Measurements from ENCODE around the gene WNK2. TPM values are rescaled to one million over a fixed set of nuclear protein-coding genes. Genes with fewer than 3 reads are reported as not detected.
A peak's percentile ranks its signal among the peaks of the same experiment; 100 is the strongest.
"Not testable (repeated sequence)": the region's sequence is repeated elsewhere in the genome, so short reads cannot be mapped to it uniquely, and the experiment has no call there.

Gene WNK2
- total RNA-seq, 1 donor from 2014 or later, result 1.9 TPM

DNA sequence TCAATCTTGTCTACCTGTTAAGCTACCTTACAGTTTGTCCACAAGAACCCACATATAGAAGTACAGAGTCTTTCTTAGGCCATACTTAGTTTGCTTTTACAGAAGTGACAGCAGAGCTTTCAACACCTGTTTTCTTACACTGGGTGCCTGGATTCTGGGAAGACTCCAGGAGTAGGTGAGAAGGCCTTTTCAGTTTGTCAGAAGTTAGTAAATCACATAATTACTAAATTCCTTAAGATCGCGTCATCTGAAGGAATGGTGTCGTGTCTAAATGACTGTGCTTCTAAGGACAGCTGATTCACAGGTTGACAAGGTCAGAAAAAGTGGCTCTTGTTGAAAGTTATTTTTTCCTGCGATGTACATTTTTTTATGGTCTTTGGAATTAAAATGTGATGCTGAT lies 170.5 kb downstream of the WNK2 start:
- Histone ChIP-seq H3K9me3 (ENCODE audit: insufficient read depth, low read depth, low read length) (no peaks in the 10 kb centered on the region), H4K20me1 (ENCODE audit: insufficient read depth, low read length) (no peaks in the 10 kb centered on the region), H3K36me3 (ENCODE audit: insufficient read depth, low read length) (no peaks in the 10 kb centered on the region), H2AFZ (ENCODE audit: low read depth, low read length) (no peak overlapping the region), H3K4me3 (ENCODE audit: insufficient read depth, low read depth, low read length) (no peak overlapping the region), H3K27ac (ENCODE audit: low read depth, low read length) (no peak overlapping the region), H3K27me3 (ENCODE audit: insufficient read depth, low read length) (no peaks in the 10 kb centered on the region), H3K79me2 (ENCODE audit: insufficient read depth, low read length) (no peaks in the 10 kb centered on the region), H3K4me1 (ENCODE audit: insufficient read depth, low read length) (no peaks in the 10 kb centered on the region), H3K9ac (ENCODE audit: low read length) (no peak overlapping the region), H3K4me2 (ENCODE audit: low read length) (no peak overlapping the region)
- DNase-seq (ENCODE audit: low read depth) (peak; percentile 10), FAIRE-seq (no peak)
- TF ChIP-seq, protein P1, sequence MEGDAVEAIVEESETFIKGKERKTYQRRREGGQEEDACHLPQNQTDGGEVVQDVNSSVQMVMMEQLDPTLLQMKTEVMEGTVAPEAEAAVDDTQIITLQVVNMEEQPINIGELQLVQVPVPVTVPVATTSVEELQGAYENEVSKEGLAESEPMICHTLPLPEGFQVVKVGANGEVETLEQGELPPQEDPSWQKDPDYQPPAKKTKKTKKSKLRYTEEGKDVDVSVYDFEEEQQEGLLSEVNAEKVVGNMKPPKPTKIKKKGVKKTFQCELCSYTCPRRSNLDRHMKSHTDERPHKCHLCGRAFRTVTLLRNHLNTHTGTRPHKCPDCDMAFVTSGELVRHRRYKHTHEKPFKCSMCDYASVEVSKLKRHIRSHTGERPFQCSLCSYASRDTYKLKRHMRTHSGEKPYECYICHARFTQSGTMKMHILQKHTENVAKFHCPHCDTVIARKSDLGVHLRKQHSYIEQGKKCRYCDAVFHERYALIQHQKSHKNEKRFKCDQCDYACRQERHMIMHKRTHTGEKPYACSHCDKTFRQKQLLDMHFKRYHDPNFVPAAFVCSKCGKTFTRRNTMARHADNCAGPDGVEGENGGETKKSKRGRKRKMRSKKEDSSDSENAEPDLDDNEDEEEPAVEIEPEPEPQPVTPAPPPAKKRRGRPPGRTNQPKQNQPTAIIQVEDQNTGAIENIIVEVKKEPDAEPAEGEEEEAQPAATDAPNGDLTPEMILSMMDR (IDR thresholded peaks at IDR 0.05; ENCODE audit: insufficient read depth, low read depth, low read length), result no peak
- TF ChIP-seq EZH2 (IDR thresholded peaks at IDR 0.05; ENCODE audit: insufficient read depth, low read length), result no peak
- Mint-ChIP-seq H3K27ac (ENCODE audit: unreplicated experiment) (peak overlapping the region; percentile 10), H3K27me3 (ENCODE audit: low read depth, unreplicated experiment) (peaks cover 5% of the 10 kb centered on the region), H3K4me1 (ENCODE audit: low read depth, unreplicated experiment) (peaks cover 7% of the 10 kb centered on the region), H3K9me3 (ENCODE audit: unreplicated experiment) (peaks cover 2% of the 10 kb centered on the region), H3K36me3 (ENCODE audit: low read depth, unreplicated experiment) (no peaks in the 10 kb centered on the region), H3K4me3 (ENCODE audit: unreplicated experiment) (no peak overlapping the region)

DNA sequence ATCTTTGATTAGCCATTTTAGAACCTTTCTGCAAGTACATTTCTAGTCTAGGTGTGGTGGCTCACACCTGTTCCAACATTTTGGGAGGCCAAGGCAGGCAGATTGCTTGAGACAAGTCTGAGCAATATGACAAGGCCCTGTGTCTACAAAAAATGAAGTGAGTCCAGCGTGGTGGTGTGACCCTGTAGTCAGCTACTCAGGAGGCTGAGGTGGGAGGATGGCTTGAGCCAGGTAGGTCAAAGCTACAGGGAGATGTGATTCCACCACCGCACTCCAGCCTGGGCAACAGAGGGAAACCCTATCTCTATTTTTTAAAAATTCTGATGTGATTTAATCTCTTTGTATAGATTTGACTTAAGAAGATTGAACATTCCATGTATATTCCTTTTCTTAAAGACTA lies 171.9 kb downstream of the WNK2 start:
- Mint-ChIP-seq H3K27ac (ENCODE audit: unreplicated experiment) (no peak overlapping the region), H3K4me3 (ENCODE audit: unreplicated experiment) (no peak overlapping the region), H3K9me3 (ENCODE audit: unreplicated experiment) (peaks cover 2% of the 10 kb centered on the region), H3K4me1 (ENCODE audit: low read depth, unreplicated experiment) (peaks cover 7% of the 10 kb centered on the region), H3K36me3 (ENCODE audit: low read depth, unreplicated experiment) (no peaks in the 10 kb centered on the region), H3K27me3 (ENCODE audit: low read depth, unreplicated experiment) (peaks cover under 1% of the 10 kb centered on the region)
- Histone ChIP-seq H3K4me2 (ENCODE audit: low read length) (no peak overlapping the region), H3K27ac (ENCODE audit: low read depth, low read length) (no peak overlapping the region), H3K4me1 (ENCODE audit: insufficient read depth, low read length) (no peaks in the 10 kb centered on the region), H3K27me3 (ENCODE audit: insufficient read depth, low read length) (no peaks in the 10 kb centered on the region), H3K9ac (ENCODE audit: low read length) (no peak overlapping the region), H3K4me3 (ENCODE audit: insufficient read depth, low read depth, low read length) (no peak overlapping the region), H2AFZ (ENCODE audit: low read depth, low read length) (no peak overlapping the region), H3K9me3 (ENCODE audit: insufficient read depth, low read depth, low read length) (no peaks in the 10 kb centered on the region), H3K79me2 (ENCODE audit: insufficient read depth, low read length) (no peaks in the 10 kb centered on the region), H4K20me1 (ENCODE audit: insufficient read depth, low read length) (no peaks in the 10 kb centered on the region), H3K36me3 (ENCODE audit: insufficient read depth, low read length) (no peaks in the 10 kb centered on the region)
- FAIRE-seq (no peak), DNase-seq (ENCODE audit: low read depth) (no peak)
- TF ChIP-seq, protein P1 (IDR thresholded peaks at IDR 0.05; ENCODE audit: insufficient read depth, low read depth, low read length), result no peak
- no peak for TF ChIP-seq EZH2 (IDR thresholded peaks at IDR 0.05; ENCODE audit: insufficient read depth, low read length)

DNA sequence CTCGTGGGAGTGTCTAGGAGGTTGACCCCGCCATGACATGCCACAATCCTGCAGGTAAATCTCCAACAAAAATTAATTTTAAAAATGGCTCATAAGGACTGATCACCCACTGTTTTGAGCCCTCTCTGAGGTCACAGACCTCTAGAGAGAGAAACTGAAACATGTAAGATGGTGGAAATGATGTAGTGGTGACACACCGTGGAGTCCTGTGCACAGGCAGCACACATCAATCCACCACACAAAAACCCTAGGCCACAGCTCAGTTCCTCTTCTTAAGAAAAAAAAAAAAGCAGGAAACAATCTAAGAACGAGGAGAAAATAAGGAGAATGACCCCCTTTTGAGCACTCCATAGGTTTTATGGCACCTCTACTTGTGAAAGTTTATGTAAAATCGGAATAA lies 173.7 kb downstream of the WNK2 start:
- H3K4me3 ChIP-seq (ENCODE audit: insufficient read depth, low read depth, low read length), result no peak overlapping the region
- TF ChIP-seq, protein P1 (IDR thresholded peaks at IDR 0.05; ENCODE audit: insufficient read depth, low read depth, low read length), result no peak
- TF ChIP-seq EZH2 (IDR thresholded peaks at IDR 0.05; ENCODE audit: insufficient read depth, low read length), result no peak
- H4K20me1 ChIP-seq (ENCODE audit: insufficient read depth, low read length), result no peaks in the 10 kb centered on the region
- H2AFZ ChIP-seq (ENCODE audit: low read depth, low read length), result no peak overlapping the region
- Mint-ChIP-seq H3K36me3 (ENCODE audit: low read depth, unreplicated experiment) (no peaks in the 10 kb centered on the region), H3K27ac (ENCODE audit: unreplicated experiment) (no peak overlapping the region), H3K27me3 (ENCODE audit: low read depth, unreplicated experiment) (no peaks in the 10 kb centered on the region), H3K4me3 (ENCODE audit: unreplicated experiment) (no peak overlapping the region), H3K9me3 (ENCODE audit: unreplicated experiment) (peaks cover 2% of the 10 kb centered on the region), H3K4me1 (ENCODE audit: low read depth, unreplicated experiment) (peaks cover 7% of the 10 kb centered on the region)
- H3K79me2 ChIP-seq (ENCODE audit: insufficient read depth, low read length), result no peaks in the 10 kb centered on the region
- no peak overlapping the region for H3K9ac ChIP-seq (ENCODE audit: low read length)
- no peaks in the 10 kb centered on the region for H3K9me3 ChIP-seq (ENCODE audit: insufficient read depth, low read depth, low read length)
- no peaks in the 10 kb centered on the region for H3K27me3 ChIP-seq (ENCODE audit: insufficient read depth, low read length)
- no peak for DNase-seq (ENCODE audit: low read depth)
- H3K27ac ChIP-seq (ENCODE audit: low read depth, low read length), result no peak overlapping the region
- no peaks in the 10 kb centered on the region for H3K36me3 ChIP-seq (ENCODE audit: insufficient read depth, low read length)
- H3K4me1 ChIP-seq (ENCODE audit: insufficient read depth, low read length), result no peaks in the 10 kb centered on the region
- no peak for FAIRE-seq
- H3K4me2 ChIP-seq (ENCODE audit: low read length), result no peak overlapping the region

DNA sequence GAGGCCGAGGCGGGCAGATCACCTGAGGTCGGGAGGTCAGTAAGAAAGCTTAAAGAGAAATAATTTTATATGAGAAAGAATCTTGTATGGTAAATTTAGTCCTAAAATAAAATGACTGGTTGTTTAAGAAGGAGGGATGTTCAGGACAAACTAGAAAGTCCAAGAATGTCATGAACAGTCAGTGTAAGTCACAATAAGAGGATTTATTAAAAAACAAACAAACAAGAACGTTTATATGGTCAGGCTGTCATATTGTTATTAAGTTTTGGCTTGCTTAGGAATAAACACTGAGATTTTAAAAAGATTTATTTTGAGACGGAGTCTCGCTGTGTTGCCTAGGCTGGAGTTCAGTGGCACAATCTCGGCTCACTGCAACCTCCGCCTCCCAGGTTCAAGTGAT lies 176.0 kb downstream of the WNK2 start:
- not testable (repeated sequence) for H3K4me3 ChIP-seq (ENCODE audit: insufficient read depth, low read depth, low read length); H3K4me1 Mint-ChIP-seq (ENCODE audit: low read depth, unreplicated experiment); H3K36me3 Mint-ChIP-seq (ENCODE audit: low read depth, unreplicated experiment); H3K27me3 ChIP-seq (ENCODE audit: insufficient read depth, low read length); H3K36me3 ChIP-seq (ENCODE audit: insufficient read depth, low read length); H3K4me1 ChIP-seq (ENCODE audit: insufficient read depth, low read length); H3K27ac Mint-ChIP-seq (ENCODE audit: unreplicated experiment); H3K9me3 ChIP-seq (ENCODE audit: insufficient read depth, low read depth, low read length); FAIRE-seq; H3K27me3 Mint-ChIP-seq (ENCODE audit: low read depth, unreplicated experiment); H2AFZ ChIP-seq (ENCODE audit: low read depth, low read length); H3K4me3 Mint-ChIP-seq (ENCODE audit: unreplicated experiment); H3K9me3 Mint-ChIP-seq (ENCODE audit: unreplicated experiment); H3K4me2 ChIP-seq (ENCODE audit: low read length); H3K79me2 ChIP-seq (ENCODE audit: insufficient read depth, low read length); H4K20me1 ChIP-seq (ENCODE audit: insufficient read depth, low read length); H3K27ac ChIP-seq (ENCODE audit: low read depth, low read length); H3K9ac ChIP-seq (ENCODE audit: low read length); DNase-seq (ENCODE audit: low read depth)
